Activated CD8-positive, alpha-beta memory T cell treated with anti-CD3 and anti-CD28 coated beads for 24 hours (primary cell): Measurements from ENCODE around the gene ASB1.
A peak's percentile ranks its signal among the peaks of the same experiment; 100 is the strongest.

Experiments used
- DNase-seq: peaks from one replicate; pipeline ENCODE4 v3.0.0-alpha.2; 2020

ASB1 gene

DNA sequence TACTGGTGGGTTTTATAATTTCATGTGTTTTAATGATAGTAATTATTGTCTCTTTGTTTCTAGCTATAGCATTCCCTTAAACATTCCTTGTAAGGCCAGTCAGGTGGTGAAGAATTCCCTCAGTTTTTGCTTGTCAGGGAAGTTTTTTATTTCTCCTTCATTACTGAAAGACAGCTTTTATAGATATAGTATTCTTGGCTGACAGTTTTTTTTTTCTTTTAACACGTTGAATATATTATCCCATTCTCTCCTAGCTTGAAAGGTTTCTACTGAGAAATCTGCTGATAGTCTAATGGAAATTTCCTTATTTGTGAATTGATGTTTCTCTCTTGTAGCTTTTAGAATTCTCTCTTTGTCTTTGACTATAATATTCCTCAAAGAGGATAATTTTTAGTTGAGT, 46.8 kb downstream of the ASB1 start:
- no peak for DNase-seq

DNA sequence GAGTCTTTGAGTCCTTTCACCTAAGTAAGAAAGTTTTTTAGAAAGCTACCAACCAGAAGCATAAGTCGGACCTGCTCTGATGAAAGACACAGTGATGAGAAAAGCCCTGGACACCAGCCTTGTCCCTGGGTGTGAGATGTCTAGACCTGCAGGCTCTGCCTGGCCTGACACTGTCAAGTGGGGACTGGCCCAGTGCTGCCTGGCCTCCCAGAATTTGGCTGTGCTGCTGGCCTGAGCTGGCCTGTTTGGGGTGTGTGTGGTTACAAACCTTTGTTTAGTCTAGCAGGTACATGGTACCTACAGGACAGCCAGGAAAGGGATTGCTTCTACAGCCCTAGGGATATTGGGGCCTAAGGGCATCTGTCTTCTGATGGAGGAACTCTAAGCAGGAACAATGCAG, 48.3 kb downstream of the ASB1 start:
- DNase-seq, result peak; percentile 47

DNA sequence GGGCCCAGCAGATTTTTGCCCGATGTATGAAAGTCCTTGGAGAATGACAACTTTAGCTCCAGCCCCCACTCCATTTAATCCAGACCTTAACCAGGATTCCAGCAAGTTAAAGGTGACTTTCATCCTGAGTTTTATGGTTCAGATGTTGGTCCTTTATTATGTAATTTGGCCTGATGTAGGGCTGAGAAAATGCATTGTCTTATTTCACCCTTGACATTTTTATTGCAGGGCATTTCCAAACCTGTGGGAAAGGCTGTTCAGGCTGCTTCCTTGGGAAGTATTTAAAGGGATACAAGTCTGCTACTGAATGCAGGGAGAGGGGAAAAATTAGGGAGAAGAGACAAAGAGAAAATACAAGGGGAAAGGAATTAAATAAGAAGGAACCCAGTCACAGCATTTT, 48.8 kb downstream of the ASB1 start:
- DNase-seq, result no peak

DNA sequence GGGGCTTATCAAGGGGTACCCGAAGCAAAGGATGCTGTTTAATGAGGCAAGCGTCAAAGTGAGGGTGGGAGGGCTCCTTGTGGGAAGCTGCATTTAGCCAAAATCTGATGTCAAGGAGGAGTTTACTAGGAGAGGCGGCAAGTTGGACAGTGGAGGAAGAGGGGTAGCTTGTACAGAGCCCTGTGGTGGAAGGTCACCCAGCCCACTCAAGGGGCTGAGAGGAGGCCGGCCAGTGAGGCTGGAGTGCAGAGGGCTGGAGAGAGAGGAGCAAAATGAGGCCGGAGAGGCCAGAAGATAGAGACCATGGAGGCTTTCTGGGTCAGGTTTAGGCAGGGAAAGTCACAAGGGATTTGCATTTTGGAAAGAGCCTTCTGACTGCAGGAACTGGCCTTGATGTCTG, 49.5 kb downstream of the ASB1 start:
- DNase-seq, result peak; percentile 37

DNA sequence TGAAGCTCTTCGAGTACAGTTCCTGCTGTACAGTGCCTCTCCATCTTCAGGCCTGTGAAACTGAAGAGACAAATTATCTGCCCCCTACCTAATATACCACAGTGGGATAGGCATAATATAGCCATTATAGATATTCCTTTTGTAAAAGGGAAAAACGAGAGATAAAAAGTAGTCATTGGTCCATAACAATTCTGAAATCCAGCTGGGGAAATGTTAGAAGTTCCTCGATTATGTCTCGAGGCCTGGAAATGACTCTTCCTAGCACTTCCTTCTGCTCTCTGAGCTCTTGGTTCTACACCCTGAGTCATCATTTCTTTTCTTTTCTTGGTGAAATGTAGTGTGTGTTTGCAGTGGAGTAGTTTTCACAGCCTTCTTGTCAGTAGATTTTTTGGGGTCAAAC, 51.5 kb downstream of the ASB1 start:
- no peak for DNase-seq

DNA sequence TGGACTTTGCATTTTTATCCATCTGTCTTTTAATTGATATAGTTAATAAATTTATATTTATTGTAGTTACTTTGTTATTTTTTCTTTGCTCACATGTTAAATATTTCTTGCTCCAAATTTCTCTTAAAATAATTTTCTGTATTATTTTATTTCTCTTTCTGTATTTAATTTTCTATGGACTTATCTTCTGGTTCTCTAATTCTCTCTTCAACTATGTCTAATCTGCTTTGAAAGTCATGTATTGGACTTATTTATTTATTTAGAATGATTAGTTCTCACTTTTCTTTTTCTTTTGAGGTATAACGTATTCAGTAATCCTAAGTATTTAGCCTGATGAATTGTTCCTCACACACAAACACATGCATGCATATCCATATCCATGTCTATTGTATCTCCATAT, 53.1 kb downstream of the ASB1 start:
- DNase-seq, result no peak

DNA sequence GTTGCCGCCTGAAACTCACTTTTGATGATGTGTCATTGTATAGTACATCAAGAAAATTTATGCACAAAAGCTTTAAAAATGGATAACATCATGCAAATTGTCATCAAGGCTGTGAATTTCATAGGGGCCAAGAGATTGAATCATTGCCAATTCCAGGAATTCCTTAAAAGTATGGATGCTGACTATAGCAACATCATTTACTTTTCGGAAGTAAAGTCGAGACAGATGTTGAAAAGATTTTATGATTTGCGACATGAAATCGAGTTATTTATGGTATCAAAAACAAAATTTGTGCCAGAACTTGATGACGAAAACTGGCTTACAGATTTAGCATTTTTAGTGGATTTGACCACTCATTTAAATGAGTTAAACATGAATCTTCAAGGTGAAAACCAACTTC, 56.3 kb downstream of the ASB1 start:
- DNase-seq, result no peak

DNA sequence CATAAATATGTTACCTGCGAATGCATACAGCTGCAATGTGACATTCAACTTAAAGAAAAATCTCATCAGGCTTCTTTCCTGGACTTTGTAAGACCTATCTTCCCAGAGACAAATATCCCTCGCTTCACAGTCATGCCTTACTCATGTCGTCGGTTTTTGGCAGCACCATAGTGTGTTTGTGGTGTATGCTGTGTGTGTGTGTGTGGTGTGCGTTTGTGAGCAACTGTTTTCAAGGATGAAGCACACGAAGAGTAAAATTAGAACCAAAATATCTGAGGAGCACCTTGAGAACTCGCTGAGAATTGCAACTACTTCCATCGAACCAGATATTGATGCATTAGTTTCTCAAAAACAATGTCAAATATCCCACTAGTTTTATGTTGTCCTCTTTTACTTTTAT, 56.9 kb downstream of the ASB1 start:
- DNase-seq, result no peak

DNA sequence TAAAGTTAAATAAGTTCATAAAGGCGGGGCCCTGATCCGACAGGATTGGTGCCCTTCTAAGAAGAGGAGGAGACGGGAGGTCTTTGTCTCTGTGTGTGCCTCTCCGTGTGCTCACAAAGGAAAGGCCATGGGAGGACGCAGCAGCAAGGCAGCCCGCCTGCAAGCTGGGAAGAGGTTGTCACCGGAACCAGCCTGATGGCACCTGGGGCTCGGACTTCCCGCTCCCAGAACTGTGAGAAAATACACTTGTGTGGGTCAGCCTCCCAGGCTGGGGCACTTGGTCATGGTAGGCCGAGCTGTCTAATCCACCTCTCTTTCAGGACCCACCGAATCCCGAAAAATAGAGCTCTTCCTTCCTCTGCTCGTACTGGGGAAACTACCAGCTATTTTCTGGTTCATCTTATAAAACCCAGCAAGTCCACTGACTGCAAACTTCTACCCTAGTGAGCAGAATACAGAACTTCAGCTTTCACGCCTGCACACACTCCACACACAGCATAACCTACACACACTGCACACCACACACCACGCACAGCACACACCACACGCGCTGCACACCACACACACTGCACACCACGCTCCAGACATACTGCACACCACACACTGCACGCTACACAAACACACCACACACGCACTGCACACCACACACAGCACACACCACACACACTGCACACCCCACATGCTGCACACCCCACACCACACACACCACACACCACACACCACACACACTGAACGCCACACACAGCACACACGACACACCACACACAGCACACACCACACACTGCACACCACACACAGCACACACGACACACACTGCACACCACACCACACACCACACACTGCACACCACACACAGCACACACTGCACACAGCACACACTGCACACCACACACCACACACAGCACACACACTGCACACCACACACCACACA, 58.1 kb downstream of the ASB1 start:
- DNase-seq, result peak; percentile 38

DNA sequence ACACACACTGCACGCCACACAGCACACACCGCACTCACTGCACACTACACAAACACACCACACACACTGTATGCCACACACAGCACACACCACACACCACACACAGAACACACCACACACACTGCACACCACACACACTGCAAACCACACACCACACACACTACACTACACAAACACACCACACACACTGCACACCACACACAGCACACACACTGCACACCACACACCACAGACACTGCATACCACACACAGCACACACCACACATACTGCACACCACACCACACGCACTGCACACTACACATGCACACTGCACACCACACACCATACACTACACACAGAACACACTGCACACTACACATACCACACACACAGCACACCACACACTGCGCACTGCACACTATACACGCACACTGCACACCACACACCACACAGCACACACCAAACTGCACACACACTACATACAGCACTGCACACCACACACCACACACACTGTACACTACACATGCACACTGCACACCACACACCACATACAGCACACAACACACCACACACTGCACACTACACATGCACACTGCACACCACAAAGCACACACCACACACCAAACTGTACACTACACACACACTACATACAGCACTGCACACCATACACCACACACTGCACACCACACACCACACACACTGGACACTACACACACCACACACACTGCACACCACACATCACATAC, 59.6 kb downstream of the ASB1 start:
- DNase-seq, result no peak

DNA sequence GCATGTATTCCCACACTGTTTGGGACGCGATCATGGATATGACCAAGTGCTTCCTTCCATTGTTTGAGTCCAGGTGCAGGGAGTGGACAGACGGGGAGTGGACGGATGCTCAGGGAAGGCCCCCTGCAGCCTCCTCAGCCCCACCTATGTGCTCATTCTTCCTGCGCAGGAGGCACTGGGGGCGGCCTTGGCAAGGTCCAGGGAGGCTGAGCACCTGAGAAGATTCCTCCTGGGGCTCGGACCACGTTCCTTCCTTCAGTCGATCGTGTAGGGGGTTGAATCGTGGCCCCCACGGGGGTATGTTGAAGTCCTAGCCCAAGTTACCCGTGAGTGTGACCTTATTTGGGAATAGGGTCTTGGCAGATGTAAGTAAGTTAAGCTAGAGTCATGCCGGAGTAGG, 60.4 kb downstream of the ASB1 start:
- DNase-seq, result peak; percentile 47

DNA sequence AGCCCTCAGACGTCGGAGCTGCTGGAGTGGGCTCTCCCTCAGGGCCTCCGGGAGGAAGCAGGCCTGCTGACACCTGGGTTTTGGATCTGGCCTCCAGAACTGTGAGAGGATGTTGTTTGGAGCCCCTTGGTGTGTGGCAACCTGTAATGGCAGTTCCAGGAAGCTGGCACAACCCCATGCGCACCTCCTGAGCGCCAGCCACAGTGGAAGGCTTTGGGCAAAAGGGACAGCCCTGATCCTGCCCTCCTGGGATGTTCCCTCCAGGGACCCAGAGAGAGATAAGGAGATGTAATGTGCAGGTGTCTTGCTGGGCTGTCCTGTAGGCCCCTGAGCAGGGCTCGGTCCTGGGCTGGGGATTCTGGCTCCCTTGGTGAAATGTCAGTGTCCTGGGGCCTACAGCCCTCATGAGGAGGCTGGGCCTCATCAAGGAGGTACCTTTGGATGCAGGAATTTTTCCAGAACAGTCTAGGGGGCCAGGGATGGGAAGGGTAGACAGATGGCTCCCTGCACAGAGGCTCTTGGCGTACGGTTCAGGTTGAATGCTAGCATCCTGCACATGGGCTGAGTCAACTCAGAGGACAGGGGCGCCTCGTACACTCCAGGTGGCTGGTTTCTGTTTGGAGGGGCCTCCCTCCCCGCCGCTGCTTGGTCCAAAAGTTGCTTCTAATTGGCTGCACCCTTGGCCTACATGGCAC, 61.1 kb downstream of the ASB1 start:
- DNase-seq, result peak; percentile 43

DNA sequence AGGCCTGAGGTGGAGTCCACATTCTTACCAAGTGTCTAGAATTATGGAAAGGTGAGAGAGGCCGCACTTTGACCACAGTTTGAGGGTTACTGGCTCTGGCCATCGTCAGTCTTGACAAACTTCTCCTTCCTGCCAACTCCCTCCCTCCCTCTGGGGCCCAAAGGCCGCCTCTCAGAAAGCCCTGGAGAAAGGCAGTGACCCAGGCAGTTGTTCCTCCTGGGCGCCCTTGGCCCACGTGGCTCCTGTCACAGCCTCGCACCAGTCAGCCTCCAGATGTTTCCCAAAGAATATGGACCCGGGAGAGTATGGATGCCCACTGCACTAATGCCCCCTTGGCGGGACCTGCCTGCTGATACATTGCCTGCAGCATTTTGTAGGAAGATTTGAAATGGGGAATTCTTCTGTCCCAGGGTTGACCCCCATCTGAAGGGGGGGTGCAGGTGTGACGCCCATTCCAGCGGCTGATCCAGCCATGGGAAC, 61.7 kb downstream of the ASB1 start:
- DNase-seq, result peak; percentile 42

DNA sequence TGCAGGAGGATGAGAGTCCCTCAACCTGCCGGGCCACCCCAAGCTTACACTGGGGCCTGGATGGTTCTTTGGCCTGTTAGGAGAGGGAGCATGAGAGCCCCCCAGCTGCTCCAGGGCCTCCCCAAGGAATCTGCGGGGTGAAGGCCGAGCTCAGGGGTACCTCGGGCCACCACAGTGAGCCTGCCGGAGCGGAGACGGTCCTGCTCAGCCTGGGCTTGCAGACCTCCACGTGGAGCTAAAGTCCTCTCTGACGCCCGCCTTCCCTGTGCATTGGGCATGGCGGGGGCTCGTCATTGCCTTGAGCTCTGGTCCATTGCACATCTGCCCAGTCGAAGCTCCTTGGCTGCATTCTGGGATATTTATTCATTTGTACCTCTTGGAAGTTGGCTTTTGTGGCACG, 62.7 kb downstream of the ASB1 start:
- DNase-seq, result peak; percentile 44

DNA sequence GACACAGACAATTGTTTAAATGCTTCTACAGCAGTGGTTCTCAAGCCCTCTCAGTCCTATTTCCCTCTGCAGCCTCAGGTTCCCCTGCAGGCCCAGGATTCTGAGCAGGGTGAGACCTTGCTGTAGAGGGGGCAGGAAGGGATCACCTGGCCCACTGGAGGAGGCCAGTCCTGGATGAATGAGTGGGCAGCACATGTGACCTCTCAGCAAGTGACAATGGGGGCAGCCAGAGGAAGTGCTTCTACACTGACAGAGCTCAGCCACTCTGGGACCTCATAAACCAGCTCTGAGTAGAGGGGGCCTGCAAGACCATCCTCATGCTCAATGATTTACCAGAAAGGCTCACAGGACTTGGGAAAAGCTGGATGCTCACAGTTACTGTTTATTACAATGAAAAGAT, 63.2 kb downstream of the ASB1 start:
- DNase-seq, result peak; percentile 7

DNA sequence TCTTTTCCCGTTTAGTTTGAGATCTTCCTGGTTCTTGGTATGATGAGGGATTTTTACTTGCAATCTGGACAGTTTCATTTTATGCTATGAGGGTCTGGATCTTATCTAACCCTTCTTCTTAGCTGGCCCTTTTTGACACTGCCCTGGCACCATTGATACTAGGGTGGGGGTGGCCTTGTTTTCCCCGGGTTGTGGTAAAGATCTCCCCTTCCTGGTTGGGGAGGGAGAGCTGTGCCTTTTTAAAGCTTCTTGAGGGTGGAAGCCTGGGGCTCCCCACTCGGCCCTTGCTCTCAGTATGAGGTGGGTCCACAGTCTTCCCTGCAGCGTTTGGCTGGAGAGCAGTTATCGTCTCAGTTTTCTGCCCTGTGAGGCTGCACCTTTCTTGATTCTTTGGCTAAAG, 66.1 kb downstream of the ASB1 start:
- DNase-seq, result peak; percentile 54

DNA sequence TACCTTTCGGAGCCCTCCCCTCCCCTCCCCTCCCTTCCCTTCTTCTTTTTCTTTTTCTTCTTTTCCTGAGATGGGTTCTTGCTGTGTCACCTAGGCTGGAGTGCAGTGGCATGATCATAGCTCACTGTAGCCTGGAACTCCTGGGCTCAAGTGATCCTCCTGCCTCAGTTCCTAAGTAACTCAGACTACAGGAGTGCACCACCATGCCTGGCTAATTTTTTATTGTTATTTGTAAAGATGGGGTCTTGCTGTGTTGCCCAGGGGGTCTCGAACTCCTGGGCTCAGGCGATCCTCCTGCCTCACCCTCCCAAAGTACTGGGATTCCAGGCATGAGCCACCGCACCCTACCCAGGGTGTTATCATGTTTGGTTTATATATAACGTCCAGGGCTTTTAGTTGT, 66.7 kb downstream of the ASB1 start:
- peak; percentile 45 for DNase-seq

DNA sequence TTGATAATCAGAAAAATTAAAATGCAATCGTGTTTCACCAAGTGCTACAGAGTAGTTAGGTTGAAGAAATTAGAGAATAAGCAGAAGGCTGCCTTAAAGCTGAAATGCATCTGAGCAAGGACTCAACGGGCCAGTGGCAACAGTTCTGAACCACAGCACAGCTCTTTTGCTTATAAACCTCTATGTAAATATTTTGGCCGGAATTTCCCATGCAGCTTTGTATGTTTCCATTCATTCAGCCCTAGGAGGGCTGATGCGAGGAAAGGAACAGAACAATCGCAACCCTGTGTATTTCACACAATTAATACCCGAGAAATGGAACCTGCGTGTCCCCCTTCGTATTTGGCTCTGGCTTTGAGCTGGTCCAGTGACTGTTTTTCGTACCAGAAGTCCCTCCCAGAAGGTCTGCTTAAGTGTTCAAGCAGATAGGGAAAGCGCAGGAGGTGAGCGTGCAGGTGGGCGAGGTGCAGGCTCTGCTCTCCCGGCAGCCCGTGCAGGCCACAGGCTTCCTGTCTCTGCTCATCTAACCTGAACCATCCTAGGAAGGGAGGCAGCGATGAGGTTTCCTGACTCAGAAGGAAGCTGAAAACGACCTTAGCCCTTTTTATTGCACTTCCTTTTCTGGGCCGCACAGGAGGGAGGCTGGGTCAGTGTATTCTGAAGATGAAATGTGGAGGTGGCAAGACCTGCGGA, 67.3 kb downstream of the ASB1 start:
- peak; percentile 74 for DNase-seq

DNA sequence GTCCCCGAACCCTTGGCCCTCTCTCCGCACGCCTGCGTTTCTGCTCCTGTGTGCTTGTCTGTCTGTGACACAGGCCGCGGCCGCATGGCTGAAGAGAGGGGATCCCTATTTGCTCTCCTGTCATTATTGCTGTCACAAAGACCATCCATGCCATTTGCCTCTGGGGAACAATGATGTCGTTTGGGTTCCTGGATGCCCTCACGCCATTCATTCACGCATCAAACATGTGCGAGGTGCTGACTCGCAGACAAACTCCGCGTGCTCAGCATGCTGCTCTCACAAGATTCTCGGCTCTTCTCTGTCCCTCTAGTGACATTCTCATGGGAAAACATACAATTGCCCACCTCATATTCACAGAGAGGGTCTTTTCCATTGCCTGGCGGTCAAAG, 67.8 kb downstream of the ASB1 start:
- no peak for DNase-seq

DNA sequence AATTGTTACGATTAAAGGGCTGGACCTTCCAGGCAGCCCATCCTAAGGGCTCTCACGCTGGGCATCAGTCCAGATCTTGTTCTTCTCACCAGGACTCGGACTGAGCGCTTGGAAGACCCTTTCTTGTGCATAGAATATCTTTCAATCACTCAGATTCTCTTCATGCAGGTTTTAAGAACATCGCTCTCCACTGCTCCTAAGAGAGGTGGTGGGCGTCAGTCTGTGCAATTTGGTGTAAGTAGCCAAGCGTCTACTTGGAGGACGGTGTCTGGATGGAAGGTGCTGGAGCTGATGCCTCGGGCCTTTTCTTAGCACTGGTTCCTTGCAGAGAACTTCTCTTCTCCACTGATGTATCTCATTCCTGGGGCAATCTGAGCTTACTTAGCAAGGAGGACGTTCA, 68.7 kb downstream of the ASB1 start:
- peak; percentile 40 for DNase-seq

DNA sequence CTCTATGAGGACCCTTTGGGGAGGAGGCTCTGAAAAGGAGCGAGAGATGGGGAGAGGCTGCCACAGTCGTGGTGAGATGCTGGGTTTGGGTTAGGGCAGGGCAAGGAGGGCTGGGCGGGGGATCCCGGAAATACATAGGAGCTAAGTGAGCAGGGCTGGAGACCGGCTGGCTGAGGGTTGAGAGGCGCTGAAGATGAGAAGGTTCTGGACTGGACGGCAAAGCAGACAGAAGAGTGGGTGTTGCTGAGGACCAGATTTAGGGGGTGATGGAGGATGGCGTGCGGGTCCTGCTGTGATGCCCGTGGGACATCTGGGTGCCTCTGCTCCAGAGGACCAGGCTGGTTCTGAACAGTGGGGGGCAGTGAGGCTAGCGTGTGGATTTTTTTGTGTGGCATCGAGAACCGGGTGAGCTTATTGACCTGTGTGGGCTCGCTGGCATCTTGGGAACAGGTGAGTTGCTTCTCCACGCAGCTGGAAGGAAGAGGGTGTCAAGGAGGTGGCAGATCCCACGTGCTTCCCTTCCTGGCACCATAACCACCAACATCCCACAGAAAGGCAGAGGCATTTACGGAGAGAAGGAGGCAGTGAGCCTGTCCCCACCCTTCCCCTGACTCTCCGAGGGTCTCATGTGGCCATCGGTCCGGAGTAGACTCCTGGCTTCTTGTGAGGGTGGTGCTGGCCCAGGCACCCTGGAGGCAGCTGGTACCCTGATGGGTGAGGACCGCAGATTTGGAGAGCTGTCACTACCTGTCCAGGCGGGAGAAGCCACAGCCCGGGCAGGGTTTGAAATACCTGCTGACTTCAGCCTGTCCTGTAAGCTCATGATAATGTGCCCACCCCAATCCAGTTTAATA, 70.3 kb downstream of the ASB1 start:
- peak; percentile 42 for DNase-seq

DNA sequence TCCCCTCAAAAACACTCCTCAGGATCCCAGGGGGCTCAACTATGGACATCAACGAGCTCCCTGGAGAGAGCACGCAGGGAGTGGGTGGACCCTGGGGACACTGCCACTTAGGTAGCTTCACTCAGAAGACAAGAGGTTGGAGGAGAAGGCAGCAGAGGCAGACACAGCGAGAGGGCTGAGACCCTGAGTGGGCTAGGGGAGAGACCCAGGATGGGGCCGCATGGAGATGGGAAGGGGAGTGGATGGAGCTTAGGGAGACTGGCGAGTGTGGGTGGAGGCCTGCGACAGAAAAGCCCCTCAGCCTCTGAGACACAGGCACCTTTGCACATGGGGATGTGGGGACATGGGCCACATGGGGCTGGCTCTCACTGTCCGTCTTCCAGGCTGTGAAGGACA, 70.9 kb downstream of the ASB1 start:
- peak; percentile 42 for DNase-seq
